Neuronal stem cell (in vitro differentiated cells): ENCODE results near the gene QRSL1.

ENCODE experiments used
- DNase-seq: peaks from one replicate; pipeline ENCODE4 v3.0.0-alpha.2; 2013; ENCODE audit warnings: low spot score
- H2AFZ ChIP-seq: one replicate; pipeline ENCODE4 v1.6.1; 2013; ENCODE audit warnings: mild to moderate bottlenecking, low read length, inconsistent platforms
- H2AK5ac ChIP-seq: 2 replicates; pipeline ENCODE4 v1.6.1; 2013; ENCODE audit warnings: low read depth, mild to moderate bottlenecking, inconsistent platforms, low read length, moderate library complexity, mixed read lengths
- H2BK120ac ChIP-seq: 2 replicates; pipeline ENCODE4 v1.6.1; 2013; ENCODE audit warnings: low read depth, mild to moderate bottlenecking, inconsistent platforms, low read length, moderate library complexity, mixed read lengths
- H2BK12ac ChIP-seq: one replicate; pipeline ENCODE4 v1.6.1; 2013; ENCODE audit warnings: low read length, inconsistent platforms
- H2BK15ac ChIP-seq: 2 replicates; pipeline ENCODE4 v1.6.1; 2013; ENCODE audit warnings: mild to moderate bottlenecking, low read length, inconsistent platforms, mixed read lengths
- H2BK5ac ChIP-seq: one replicate; pipeline ENCODE4 v1.6.1; 2013; ENCODE audit warnings: inconsistent platforms, mild to moderate bottlenecking, low read length, moderate library complexity
- H3K14ac ChIP-seq: one replicate; pipeline ENCODE4 v1.6.1; 2013; ENCODE audit warnings: low read length, inconsistent platforms
- H3K18ac ChIP-seq: 2 replicates; pipeline ENCODE4 v1.6.1; 2013; ENCODE audit warnings: low read length, inconsistent platforms
- H3K23ac ChIP-seq: 2 replicates; pipeline ENCODE4 v1.6.1; 2013; ENCODE audit warnings: low read depth, mild to moderate bottlenecking, mixed read lengths, low read length, inconsistent platforms; ENCODE audit not compliant: poor library complexity
- H3K27ac ChIP-seq: replicated peaks from 3 replicates; pipeline ENCODE4 v1.5.1; 2013; ENCODE audit warnings: low read length, inconsistent platforms
- H3K27me3 ChIP-seq, 3 experiments: 2 replicates each; pipeline ENCODE4 v1.6.1; 2013; ENCODE audit warnings: low read length in 3 of 3, mild to moderate bottlenecking in 2 of 3, inconsistent platforms in 1 of 3, low read depth in 1 of 3, mixed read lengths in 1 of 3, moderate library complexity in 1 of 3; ENCODE audit not compliant: control insufficient read depth in 3 of 3, insufficient read depth in 3 of 3
- H3K36me3 ChIP-seq, 2 donors: replicated peaks in 1 of 2; 2 replicates each; pipeline ENCODE4 v1.6.1; 2013; ENCODE audit warnings: low read length in 2 of 2; ENCODE audit not compliant: control insufficient read depth in 2 of 2, insufficient read depth in 2 of 2
- H3K4ac ChIP-seq: 2 replicates; pipeline ENCODE4 v1.6.1; 2013; ENCODE audit warnings: inconsistent platforms, mild to moderate bottlenecking, low read length, moderate library complexity
- H3K4me1 ChIP-seq, 2 donors: 1 replicate in 1 of 2; 2 replicates in 1 of 2; pipeline ENCODE4 v1.6.1; 2013; ENCODE audit warnings: low read length in 2 of 2, low read depth in 1 of 2; ENCODE audit not compliant: control insufficient read depth in 2 of 2, insufficient read depth in 1 of 2
- H3K4me2 ChIP-seq: one replicate; pipeline ENCODE4 v1.6.1; 2013; ENCODE audit warnings: mild to moderate bottlenecking, low read length, inconsistent platforms; ENCODE audit not compliant: insufficient read depth, poor library complexity, severe bottlenecking
- H3K4me3 ChIP-seq, 2 donors: 2 replicates each; pipeline ENCODE4 v1.5.1; 2013; ENCODE audit warnings: low read length in 2 of 2, mild to moderate bottlenecking in 2 of 2, inconsistent platforms in 1 of 2, moderate library complexity in 1 of 2
- H3K79me1 ChIP-seq: one replicate; pipeline ENCODE4 v1.6.1; 2013; ENCODE audit warnings: low read depth, mild to moderate bottlenecking, inconsistent platforms, low read length, moderate library complexity
- H3K9ac ChIP-seq: one replicate; pipeline ENCODE4 v1.6.1; 2013; ENCODE audit warnings: mild to moderate bottlenecking, low read depth, low read length, inconsistent platforms; ENCODE audit not compliant: poor library complexity
- H3K9me3 ChIP-seq, 2 donors: replicated peaks in 1 of 2; 2 replicates each; pipeline versions ENCODE3 to v1.6.1; 2013; ENCODE audit warnings: low read length in 2 of 2, mild to moderate bottlenecking in 2 of 2, inconsistent platforms in 1 of 2, low read depth in 1 of 2, mixed read lengths in 1 of 2, moderate library complexity in 1 of 2; ENCODE audit not compliant: control insufficient read depth in 2 of 2, insufficient read depth in 1 of 2
- H4K8ac ChIP-seq: one replicate; pipeline ENCODE4 v1.6.1; 2013; ENCODE audit warnings: low read depth, mild to moderate bottlenecking, inconsistent platforms, low read length, moderate library complexity
- H4K91ac ChIP-seq: one replicate; pipeline ENCODE4 v1.6.1; 2013; ENCODE audit warnings: low read length, low read depth, mild to moderate bottlenecking, inconsistent platforms; ENCODE audit not compliant: poor library complexity
- WGBS, 2 donors: extraction: QIAGEN DNeasy Blood & Tissue Kit; methylation state at CpG; one replicate each; pipeline ENCODE4 v1.1.7; 2013; ENCODE audit warnings: missing lambda C conversion rate in 2 of 2, mixed read lengths in 1 of 2; ENCODE audit not compliant: insufficient read length in 2 of 2, insufficient replicate concordance in 1 of 2; ENCODE audit errors: extremely low coverage in 2 of 2; 5-methylcytosine and 5-hydroxymethylcytosine counted together

Gene QRSL1

GRCh38 chr6:106671651-106672050, 42.3 kb downstream of the QRSL1 start:
- Histone ChIP-seq H3K9ac (no peak overlapping the region), H3K4me3 (no peak overlapping the region), H4K8ac (no peak overlapping the region), H3K14ac (no peak overlapping the region), H3K36me3 (peaks cover 0 to 11% of the 10 kb centered on the region in 2 donors), H2BK15ac (no peak overlapping the region), H3K23ac (no peak overlapping the region), H2AFZ (no peak overlapping the region), H3K79me1 (no peaks in the 10 kb centered on the region), H2BK12ac (no peak overlapping the region), H2BK120ac (no peak overlapping the region), H2BK5ac (no peak overlapping the region), H3K27ac (no peak overlapping the region), H3K27me3 (no peaks in the 10 kb centered on the region), H3K18ac (no peak overlapping the region), H3K4me1 (no peaks in the 10 kb centered on the region), H3K4me2 (no peak overlapping the region), H3K4ac (no peak overlapping the region), H4K91ac (no peak overlapping the region), H2AK5ac (no peak overlapping the region), H3K9me3 (no peaks in the 10 kb centered on the region)
- no peak for DNase-seq
- no CpG with 5 or more reads among the region's 3 CpGs for WGBS, 2 donors

GRCh38 chr6:106674541-106675229, 45.3 kb downstream of the QRSL1 start:
- Histone ChIP-seq H3K4me1 (no peaks in the 10 kb centered on the region), H3K36me3 (no peaks in the 10 kb centered on the region), H3K9me3 (no peaks in the 10 kb centered on the region), H3K14ac (no peak overlapping the region), H3K27me3 (no peaks in the 10 kb centered on the region), H3K4me2 (no peak overlapping the region), H2AK5ac (no peak overlapping the region), H3K4ac (no peak overlapping the region), H3K23ac (no peak overlapping the region), H2AFZ (no peak overlapping the region), H3K9ac (no peak overlapping the region), H3K79me1 (no peaks in the 10 kb centered on the region), H2BK5ac (no peak overlapping the region), H4K91ac (no peak overlapping the region), H2BK15ac (no peak overlapping the region), H3K4me3 (no peak overlapping the region), H2BK12ac (no peak overlapping the region), H3K27ac (no peak overlapping the region), H2BK120ac (no peak overlapping the region), H4K8ac (no peak overlapping the region), H3K18ac (no peak overlapping the region)
- no peak for DNase-seq

GRCh38 chr6:106677282-106677681, 47.9 kb downstream of the QRSL1 start:
- Histone ChIP-seq H2BK15ac (no peak overlapping the region), H3K4ac (no peak overlapping the region), H3K14ac (no peak overlapping the region), H2AK5ac (no peak overlapping the region), H3K23ac (no peak overlapping the region), H4K8ac (no peak overlapping the region), H4K91ac (no peak overlapping the region), H2BK12ac (no peak overlapping the region), H2BK120ac (no peak overlapping the region), H3K4me1 (no peaks in the 10 kb centered on the region), H3K79me1 (no peaks in the 10 kb centered on the region), H3K36me3 (no peaks in the 10 kb centered on the region), H3K9me3 (no peaks in the 10 kb centered on the region), H3K9ac (no peak overlapping the region), H2BK5ac (no peak overlapping the region), H3K4me2 (no peak overlapping the region), H3K18ac (no peak overlapping the region), H2AFZ (no peak overlapping the region), H3K4me3 (no peak overlapping the region), H3K27ac (no peak overlapping the region), H3K27me3 (no peaks in the 10 kb centered on the region)
- no peak for DNase-seq
- WGBS, 2 donors = no CpG with 5 or more reads among the region's 3 CpGs

DNA sequence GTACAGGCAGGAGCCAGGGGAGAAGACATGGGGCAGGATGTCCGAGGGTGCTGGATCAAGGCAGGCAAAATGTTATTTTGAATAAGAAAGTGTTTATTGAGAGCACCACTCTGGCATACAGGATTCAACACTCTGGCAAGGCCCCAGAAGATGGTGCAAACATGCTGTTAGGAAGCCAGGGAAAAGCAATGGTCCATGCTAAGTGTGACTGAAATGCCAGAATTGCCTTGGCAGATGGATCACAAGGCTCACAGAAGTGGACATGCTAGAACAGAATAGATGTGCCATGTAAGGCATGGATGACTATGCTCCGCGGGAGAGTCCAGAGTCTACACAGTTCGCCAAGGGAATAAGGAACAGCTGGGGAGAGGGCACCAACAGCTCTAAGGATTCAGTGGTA, 54.6 kb downstream of the QRSL1 start:
- Histone ChIP-seq H2BK120ac (no peak overlapping the region), H4K8ac (no peak overlapping the region), H3K79me1 (no peaks in the 10 kb centered on the region), H3K4me2 (no peak overlapping the region), H3K9me3 (no peaks in the 10 kb centered on the region), H2AFZ (no peak overlapping the region), H3K9ac (no peak overlapping the region), H3K36me3 (no peaks in the 10 kb centered on the region), H3K4me3 (no peak overlapping the region), H4K91ac (no peak overlapping the region), H3K23ac (no peak overlapping the region), H3K18ac (no peak overlapping the region), H3K27me3 (peaks cover 0 to 2% (median 0%) of the 10 kb centered on the region in 3 experiments), H2BK12ac (no peak overlapping the region), H3K4ac (no peak overlapping the region), H2BK15ac (no peak overlapping the region), H3K14ac (no peak overlapping the region), H3K27ac (no peak overlapping the region), H3K4me1 (no peaks in the 10 kb centered on the region), H2AK5ac (no peak overlapping the region), H2BK5ac (no peak overlapping the region)
- no peak for DNase-seq
- whole genome bisulfite sequencing, 2 donors = no CpG with 5 or more reads among the region's 4 CpGs
